Neural crest cell (in vitro differentiated cells): Measurements from ENCODE around the gene SEC14L1. TPM values are rescaled to one million over a fixed set of nuclear protein-coding genes. Genes with fewer than 3 reads are reported as not detected.
A peak's percentile ranks its signal among the peaks of the same experiment; 100 is the strongest.

ENCODE experiments used
- DNase-seq: peaks from one replicate; pipeline ENCODE4 v3.0.0; 2021; ENCODE audit warnings: low read depth, mixed read lengths, low spot score
- H3K27ac Mint-ChIP-seq: one replicate; pipeline ENCODE4 v1.8.0; 2021; ENCODE audit warnings: mild to moderate bottlenecking, mixed read lengths; ENCODE audit not compliant: unreplicated experiment
- H3K27me3 Mint-ChIP-seq: 2 replicates; pipeline ENCODE4 v1.8.0; 2021; ENCODE audit warnings: low read depth, mild to moderate bottlenecking, mixed read lengths
- H3K36me3 Mint-ChIP-seq: 2 replicates; pipeline ENCODE4 v1.8.0; 2021; ENCODE audit warnings: low read depth, mild to moderate bottlenecking, mixed read lengths
- H3K4me1 Mint-ChIP-seq: 2 replicates; pipeline ENCODE4 v1.8.0; 2021; ENCODE audit warnings: mixed read lengths
- H3K4me3 Mint-ChIP-seq: one replicate; pipeline ENCODE4 v1.8.0; 2021; ENCODE audit warnings: mild to moderate bottlenecking, mixed read lengths
- H3K9me3 Mint-ChIP-seq: 2 replicates; pipeline ENCODE4 v1.8.0; 2021; ENCODE audit warnings: mixed read lengths
- CTCF ChIP-seq: fragments of 200-600 bp; sonication (generic); conservative IDR thresholded peaks from 2 replicates; pipeline ENCODE4 v1.5.0; 2021; ENCODE audit warnings: antibody characterized with exemption, mild to moderate bottlenecking
- total RNA-seq: library from RNA; stranded (reverse); gene quantifications from 2 replicates; pipeline ENCODE4 v1.2.1, GENCODE V29; 2021

The SEC14L1 gene
- total RNA-seq, 1 donor from 2014 or later = 108 TPM

GRCh38 chr17:77206158-77206956 lies 65.6 kb downstream of the SEC14L1 start:
- no peaks in the 10 kb centered on the region for H3K27me3 Mint-ChIP-seq
- peaks cover 21% of the 10 kb centered on the region for H3K36me3 Mint-ChIP-seq
- no peak for DNase-seq
- peak overlapping the region; percentile 52 for H3K27ac Mint-ChIP-seq
- TF ChIP-seq CTCF = no peak
- H3K4me1 Mint-ChIP-seq = peaks cover 30% of the 10 kb centered on the region
- no peaks in the 10 kb centered on the region for H3K9me3 Mint-ChIP-seq
- no peak overlapping the region for H3K4me3 Mint-ChIP-seq

DNA sequence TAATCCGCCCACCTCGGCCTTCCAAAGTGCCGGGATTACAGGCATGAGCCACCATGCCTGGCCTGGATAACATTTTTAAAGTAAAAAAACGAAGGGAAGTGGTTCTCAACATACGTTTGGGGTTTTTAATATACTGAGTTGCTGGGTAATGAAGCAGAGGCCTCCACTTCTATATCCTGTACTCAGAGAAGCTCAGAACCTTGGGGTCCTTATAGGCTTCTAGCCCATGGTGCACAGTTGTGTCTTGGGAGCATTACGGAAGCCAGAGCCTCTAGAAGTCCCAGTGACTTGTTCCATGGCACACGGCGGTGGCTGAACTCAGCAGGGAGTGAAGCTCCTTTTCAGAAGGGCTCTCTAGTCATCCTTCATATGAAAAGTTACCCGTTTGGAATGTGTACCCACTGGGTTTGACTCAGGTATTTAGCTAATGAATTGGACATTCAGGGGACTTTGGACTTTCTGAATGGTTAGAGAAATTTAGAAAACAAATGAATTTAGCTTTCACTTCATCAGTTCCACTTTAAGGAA lies 67.0 kb downstream of the SEC14L1 start:
- no peaks in the 10 kb centered on the region for H3K9me3 Mint-ChIP-seq
- no peak overlapping the region for H3K4me3 Mint-ChIP-seq
- H3K27me3 Mint-ChIP-seq = no peaks in the 10 kb centered on the region
- TF ChIP-seq CTCF = no peak
- peaks cover 28% of the 10 kb centered on the region for H3K36me3 Mint-ChIP-seq
- peaks cover 44% of the 10 kb centered on the region for H3K4me1 Mint-ChIP-seq
- no peak for DNase-seq
- no peak overlapping the region for H3K27ac Mint-ChIP-seq

GRCh38 chr17:77208217-77208808 lies 67.5 kb downstream of the SEC14L1 start:
- TF ChIP-seq CTCF = no peak
- Mint-ChIP-seq H3K4me1 (peaks cover 49% of the 10 kb centered on the region), H3K4me3 (peak overlapping the region; percentile 23)

GRCh38 chr17:77208856-77209255 lies 68.1 kb downstream of the SEC14L1 start:
- no peaks in the 10 kb centered on the region for H3K9me3 Mint-ChIP-seq
- no peak for TF ChIP-seq CTCF
- H3K4me1 Mint-ChIP-seq = peaks cover 49% of the 10 kb centered on the region
- H3K27ac Mint-ChIP-seq = peak overlapping the region; percentile 1
- DNase-seq = no peak
- peaks cover 26% of the 10 kb centered on the region for H3K36me3 Mint-ChIP-seq
- no peaks in the 10 kb centered on the region for H3K27me3 Mint-ChIP-seq
- no peak overlapping the region for H3K4me3 Mint-ChIP-seq

More at GRCh38 chr17:77208217-77208808, 67.5 kb downstream of the SEC14L1 start:
- peaks cover 28% of the 10 kb centered on the region for H3K36me3 Mint-ChIP-seq
- no peaks in the 10 kb centered on the region for H3K9me3 Mint-ChIP-seq
- peak overlapping the region; percentile 1 for H3K27ac Mint-ChIP-seq
- H3K27me3 Mint-ChIP-seq = no peaks in the 10 kb centered on the region
- DNase-seq = no peak

DNA sequence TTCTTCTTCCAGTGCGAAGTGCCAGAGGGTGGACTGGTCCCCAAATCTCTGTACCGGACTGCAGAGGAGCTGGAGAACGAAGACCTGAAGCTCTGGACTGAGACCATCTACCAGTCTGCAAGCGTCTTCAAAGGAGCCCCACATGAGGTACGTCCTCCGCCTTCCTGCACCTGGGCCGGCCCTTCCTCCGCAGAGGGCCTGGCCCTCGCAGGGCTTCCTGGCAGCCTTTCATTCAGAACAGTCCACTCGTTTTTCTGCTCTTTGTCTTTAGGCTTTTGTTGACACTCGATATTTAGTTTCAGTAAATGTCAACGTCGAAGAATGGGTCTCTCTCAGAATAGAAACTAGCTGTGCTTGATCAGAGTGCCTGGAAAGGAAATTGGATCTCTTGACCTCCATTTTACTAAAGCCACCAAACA lies 68.6 kb downstream of the SEC14L1 start:
- Mint-ChIP-seq H3K27me3 (no peaks in the 10 kb centered on the region), H3K4me3 (no peak overlapping the region), H3K9me3 (no peaks in the 10 kb centered on the region), H3K27ac (no peak overlapping the region), H3K4me1 (peaks cover 51% of the 10 kb centered on the region), H3K36me3 (peaks cover 25% of the 10 kb centered on the region)
- TF ChIP-seq CTCF = no peak
- DNase-seq = no peak
